Cardiac muscle cell (in vitro differentiated cells and primary cell): Measurements from ENCODE around the gene RFX3. TPM values are rescaled to one million over a fixed set of nuclear protein-coding genes. Genes with fewer than 3 reads are reported as not detected.

Source experiments
- DNase-seq, 2 donors: peaks; one replicate each; pipeline versions ENCODE4 v3.0.0 to v3.0.0-alpha.2; 2010 to 2017; ENCODE audit warnings: low read depth in 1 of 2, low spot score in 1 of 2
- H3K27ac ChIP-seq: fragments of 200-600 bp; sonication (generic); 2 replicates; pipeline ENCODE4 v1.5.1; 2016
- H3K27me3 ChIP-seq: fragments of 200-600 bp; sonication (generic); 2 replicates; pipeline ENCODE4 v1.6.0; 2016; ENCODE audit warnings: control low read depth
- H3K36me3 ChIP-seq: fragments of 200-600 bp; sonication (generic); 2 replicates; pipeline ENCODE4 v1.5.1; 2016; ENCODE audit warnings: control low read depth
- H3K4me1 ChIP-seq: fragments of 200-600 bp; sonication (generic); 2 replicates; pipeline ENCODE4 v1.8.1; 2017; ENCODE audit warnings: low read depth, mild to moderate bottlenecking, mixed run types
- H3K4me3 ChIP-seq: fragments of 200-600 bp; sonication (generic); 2 replicates; pipeline ENCODE4 v1.5.1; 2016; ENCODE audit warnings: mild to moderate bottlenecking
- H3K9me3 ChIP-seq: fragments of 200-600 bp; sonication (generic); 2 replicates; pipeline ENCODE4 v1.5.1; 2017; ENCODE audit warnings: low read depth, mild to moderate bottlenecking, control low read depth
- polyA plus RNA-seq: library from polyadenylated mRNA; unstranded; fragments of >200 nt; fragmentation: Nextera tagmentation; extraction: Ambion mirVana; gene quantifications from 2 replicates; pipeline ENCODE4 v1.2.1, GENCODE V29; 2016
- total RNA-seq: library from RNA; depleted of rRNA; stranded (reverse); fragments of >200 nt; gene quantifications from 2 replicates; pipeline ENCODE4 v1.2.3, GENCODE V29; 2016
- TF ChIP-seq, protein P1 (sequence below): IDR thresholded peaks from 2 replicates; pipeline ENCODE4 v1.5.1; 2012; ENCODE audit warnings: low read depth, mild to moderate bottlenecking, low read length

The RFX3 gene
- total and polyA plus RNA-seq, 2 experiments from 2014 or later: 6.3 to 9.9 TPM

GRCh38 chr9:3548648-3549047 is 22.8 kb upstream of the RFX3 start:
- Histone ChIP-seq H3K4me3 (no peak overlapping the region), H3K27me3 (no peaks in the 10 kb centered on the region), H3K4me1 (peaks cover 9% of the 10 kb centered on the region), H3K36me3 (no peaks in the 10 kb centered on the region), H3K9me3 (no peaks in the 10 kb centered on the region), H3K27ac (no peak overlapping the region)
- no peak for DNase-seq
- TF ChIP-seq, protein P1, sequence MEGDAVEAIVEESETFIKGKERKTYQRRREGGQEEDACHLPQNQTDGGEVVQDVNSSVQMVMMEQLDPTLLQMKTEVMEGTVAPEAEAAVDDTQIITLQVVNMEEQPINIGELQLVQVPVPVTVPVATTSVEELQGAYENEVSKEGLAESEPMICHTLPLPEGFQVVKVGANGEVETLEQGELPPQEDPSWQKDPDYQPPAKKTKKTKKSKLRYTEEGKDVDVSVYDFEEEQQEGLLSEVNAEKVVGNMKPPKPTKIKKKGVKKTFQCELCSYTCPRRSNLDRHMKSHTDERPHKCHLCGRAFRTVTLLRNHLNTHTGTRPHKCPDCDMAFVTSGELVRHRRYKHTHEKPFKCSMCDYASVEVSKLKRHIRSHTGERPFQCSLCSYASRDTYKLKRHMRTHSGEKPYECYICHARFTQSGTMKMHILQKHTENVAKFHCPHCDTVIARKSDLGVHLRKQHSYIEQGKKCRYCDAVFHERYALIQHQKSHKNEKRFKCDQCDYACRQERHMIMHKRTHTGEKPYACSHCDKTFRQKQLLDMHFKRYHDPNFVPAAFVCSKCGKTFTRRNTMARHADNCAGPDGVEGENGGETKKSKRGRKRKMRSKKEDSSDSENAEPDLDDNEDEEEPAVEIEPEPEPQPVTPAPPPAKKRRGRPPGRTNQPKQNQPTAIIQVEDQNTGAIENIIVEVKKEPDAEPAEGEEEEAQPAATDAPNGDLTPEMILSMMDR: no peak

GRCh38 chr9:3541206-3541605 is 15.4 kb upstream of the RFX3 start:
- no peaks in the 10 kb centered on the region for H3K27me3 ChIP-seq
- H3K4me3 ChIP-seq: no peak overlapping the region
- TF ChIP-seq, protein P1: no peak
- no peak for DNase-seq
- H3K27ac ChIP-seq: no peak overlapping the region
- no peaks in the 10 kb centered on the region for H3K4me1 ChIP-seq
- H3K36me3 ChIP-seq: no peaks in the 10 kb centered on the region
- H3K9me3 ChIP-seq: no peaks in the 10 kb centered on the region

DNA sequence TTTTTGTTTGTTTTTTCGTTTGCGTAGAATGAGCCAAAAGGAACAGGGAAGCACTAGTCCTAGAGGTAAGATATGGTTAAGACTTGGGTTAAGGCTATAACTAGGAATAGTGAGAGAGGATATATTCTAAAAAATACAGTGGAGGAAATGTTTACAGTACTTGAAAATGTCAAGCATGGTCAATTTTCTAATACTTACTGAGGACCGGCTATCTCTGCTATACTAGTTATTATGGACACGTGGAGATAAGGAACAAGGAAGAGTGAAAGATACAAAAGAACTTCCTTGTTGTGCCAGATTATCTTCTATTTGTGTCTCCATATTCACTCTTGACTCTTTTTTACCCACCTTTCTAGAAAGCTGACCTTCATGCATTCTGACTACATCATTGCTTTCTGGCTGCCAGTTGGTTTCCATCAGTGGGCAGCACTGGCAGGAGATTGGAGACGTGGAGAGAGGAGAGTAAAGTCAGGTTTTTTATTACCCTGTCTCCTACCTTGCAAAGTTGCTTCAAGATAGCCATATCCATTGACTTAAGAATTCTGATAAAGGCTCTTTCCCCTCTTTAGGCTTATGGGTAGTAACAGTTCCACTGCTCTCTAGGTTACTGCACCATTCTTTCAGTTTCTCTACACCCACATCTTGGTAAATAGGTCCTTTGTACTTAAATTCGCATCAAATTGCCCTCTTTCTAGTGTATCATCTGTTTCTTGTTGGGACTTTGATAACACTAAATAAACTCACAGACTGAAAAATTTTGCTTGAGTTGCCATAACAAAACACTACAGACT is 9.0 kb upstream of the RFX3 start:
- TF ChIP-seq, protein P1: no peak

DNA sequence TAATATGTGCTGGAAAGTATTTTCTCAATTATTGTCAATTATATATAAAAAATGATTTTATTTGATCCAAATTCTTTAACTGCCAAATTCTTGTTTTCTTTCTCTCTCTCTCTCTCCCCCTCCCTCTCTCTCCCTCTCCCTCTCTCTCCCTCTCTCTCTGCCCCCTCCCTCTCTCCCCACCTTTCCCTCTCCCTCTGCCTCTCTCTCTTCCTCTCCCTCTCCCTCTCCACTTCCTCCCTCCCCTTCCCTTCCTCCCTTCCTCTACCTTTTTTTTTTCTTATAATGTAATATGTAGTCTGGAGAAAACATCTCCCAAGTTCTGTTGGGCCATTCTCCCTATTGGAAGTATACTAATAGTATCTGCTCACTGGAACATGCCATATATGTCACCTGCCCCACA is 6.4 kb upstream of the RFX3 start:
- H3K4me1 ChIP-seq: peaks cover 11% of the 10 kb centered on the region
- no peak overlapping the region for H3K4me3 ChIP-seq
- TF ChIP-seq, protein P1: no peak
- H3K36me3 ChIP-seq: peaks cover 4% of the 10 kb centered on the region
- no peak overlapping the region for H3K27ac ChIP-seq
- no peaks in the 10 kb centered on the region for H3K27me3 ChIP-seq
- no peaks in the 10 kb centered on the region for H3K9me3 ChIP-seq
- DNase-seq: no peak

More for the DNA sequence above, 9.0 kb upstream of the RFX3 start:
- H3K27me3 ChIP-seq: no peaks in the 10 kb centered on the region
- no peak for DNase-seq
- no peaks in the 10 kb centered on the region for H3K9me3 ChIP-seq
- no peaks in the 10 kb centered on the region for H3K4me1 ChIP-seq
- peaks cover 4% of the 10 kb centered on the region for H3K36me3 ChIP-seq
- H3K4me3 ChIP-seq: no peak overlapping the region
- no peak overlapping the region for H3K27ac ChIP-seq

DNA sequence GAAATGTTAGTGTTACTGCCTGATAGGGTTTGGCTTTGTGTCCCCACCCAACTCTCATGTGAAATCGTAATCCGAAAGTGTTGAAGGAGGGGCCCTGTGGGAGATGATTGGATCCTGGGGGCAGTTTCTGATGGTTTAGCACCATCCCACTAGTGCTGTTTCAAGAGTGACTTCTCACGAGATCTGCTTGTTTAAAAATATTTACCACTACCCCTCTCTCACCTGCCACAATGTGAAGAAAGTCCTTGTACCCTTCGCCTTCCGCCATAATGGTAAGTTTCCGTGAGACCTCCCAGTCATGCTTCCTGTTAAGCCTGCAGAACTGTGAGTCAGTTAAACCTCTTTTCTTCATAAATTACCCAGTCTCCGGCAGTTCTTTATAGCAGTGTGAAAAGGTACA is 2.6 kb upstream of the RFX3 start:
- Histone ChIP-seq H3K4me3 (no peak overlapping the region), H3K4me1 (peaks cover 17% of the 10 kb centered on the region), H3K9me3 (no peaks in the 10 kb centered on the region), H3K36me3 (peaks cover 4% of the 10 kb centered on the region), H3K27ac (no peak overlapping the region), H3K27me3 (no peaks in the 10 kb centered on the region)
- TF ChIP-seq, protein P1: no peak
- no peak for DNase-seq
